Activated naive CD4-positive, alpha-beta T cell treated with anti-CD3 and anti-CD28 coated beads, Interleukin-2, amount 10 ng/mL, durations not matched to agents 7 days and 5 days (primary cell): ENCODE results near the gene HERC2.
"Not testable (repeated sequence)": the region's sequence is repeated elsewhere in the genome, so short reads cannot be mapped to it uniquely, and the experiment has no call there.

ENCODE experiments used
- CTCF ChIA-PET: fragments of 350-600 bp; sonication (Branson Sonifier 250); formaldehyde crosslinking; loops from one replicate; lab custom pipeline; 2021; ENCODE audit warnings: antibody characterized with exemption; lab: Charles Lee
- DNase-seq: peaks from one replicate; pipeline ENCODE4 v3.0.0-alpha.2; 2020
- H3K27ac Mint-ChIP-seq: one replicate; pipeline ENCODE4 v1.8.0; 2021; ENCODE audit warnings: mild to moderate bottlenecking, moderate library complexity, mixed read lengths
- H3K27me3 Mint-ChIP-seq: one replicate; pipeline ENCODE4 v1.8.0; 2021; ENCODE audit warnings: mild to moderate bottlenecking, mixed read lengths
- H3K36me3 Mint-ChIP-seq: one replicate; pipeline ENCODE4 v1.8.0; 2021; ENCODE audit warnings: mixed read lengths
- H3K4me1 Mint-ChIP-seq: one replicate; pipeline ENCODE4 v1.8.0; 2021; ENCODE audit warnings: mixed read lengths
- H3K4me3 Mint-ChIP-seq: one replicate; pipeline ENCODE4 v1.8.0; 2021; ENCODE audit warnings: mild to moderate bottlenecking, moderate library complexity, mixed read lengths
- H3K9me3 Mint-ChIP-seq: one replicate; pipeline ENCODE4 v1.8.0; 2021; ENCODE audit warnings: mixed read lengths

Gene HERC2

DNA sequence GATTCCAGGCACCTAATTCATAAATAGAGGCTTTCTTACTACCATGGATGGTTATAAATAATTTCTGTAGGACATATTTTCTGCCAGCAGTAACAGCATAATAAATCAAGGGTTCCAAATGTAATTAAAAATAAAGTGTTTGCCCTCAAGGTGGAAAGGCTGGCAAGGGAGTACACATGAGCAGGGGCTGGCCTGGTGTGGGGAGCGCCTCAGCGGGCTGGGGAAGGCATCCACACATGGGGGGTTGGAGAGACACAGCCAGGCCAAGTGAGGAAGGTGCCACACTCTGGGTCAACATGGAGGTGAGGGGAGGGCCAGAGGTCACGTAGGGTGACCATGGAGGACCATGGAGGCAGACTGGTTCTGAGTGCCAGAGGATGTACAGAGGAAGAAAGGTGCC is 157.1 kb downstream of the HERC2 start:
- CTCF ChIA-PET, result no interaction called here
- peaks cover 61% of the 10 kb centered on the region for H3K36me3 Mint-ChIP-seq

DNA sequence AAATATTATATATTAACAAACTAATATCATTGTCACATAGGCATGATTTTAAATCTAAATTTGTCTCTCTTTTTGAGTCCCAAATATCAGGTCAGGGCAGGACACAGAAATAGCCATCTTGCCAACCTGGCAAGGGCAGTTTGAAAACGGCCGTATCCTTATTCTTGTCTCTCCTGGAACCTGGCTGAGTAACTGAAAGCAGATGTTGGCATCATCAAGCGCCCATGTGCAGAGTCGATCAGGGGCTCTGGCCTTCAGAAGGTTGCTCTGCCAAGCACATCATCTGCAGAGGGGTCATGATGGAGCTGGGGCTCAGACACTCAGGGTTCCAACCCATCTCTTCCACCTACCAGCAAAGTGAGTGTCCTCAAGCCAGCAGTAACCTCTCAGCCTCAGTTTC is 167.7 kb downstream of the HERC2 start:
- no peak overlapping the region for H3K4me3 Mint-ChIP-seq
- H3K27ac Mint-ChIP-seq, result no peak overlapping the region
- CTCF ChIA-PET, result no interaction called here
- H3K9me3 Mint-ChIP-seq, result peaks cover 9% of the 10 kb centered on the region
- no peak for DNase-seq
- H3K36me3 Mint-ChIP-seq, result peaks cover 30% of the 10 kb centered on the region
- no peaks in the 10 kb centered on the region for H3K27me3 Mint-ChIP-seq
- H3K4me1 Mint-ChIP-seq, result no peaks in the 10 kb centered on the region

More for the DNA sequence above, 157.1 kb downstream of the HERC2 start:
- Mint-ChIP-seq H3K4me3 (no peak overlapping the region), H3K4me1 (peaks cover 3% of the 10 kb centered on the region), H3K9me3 (no peaks in the 10 kb centered on the region), H3K27ac (peak overlapping the region; percentile 33), H3K27me3 (no peaks in the 10 kb centered on the region)
- DNase-seq, result no peak

DNA sequence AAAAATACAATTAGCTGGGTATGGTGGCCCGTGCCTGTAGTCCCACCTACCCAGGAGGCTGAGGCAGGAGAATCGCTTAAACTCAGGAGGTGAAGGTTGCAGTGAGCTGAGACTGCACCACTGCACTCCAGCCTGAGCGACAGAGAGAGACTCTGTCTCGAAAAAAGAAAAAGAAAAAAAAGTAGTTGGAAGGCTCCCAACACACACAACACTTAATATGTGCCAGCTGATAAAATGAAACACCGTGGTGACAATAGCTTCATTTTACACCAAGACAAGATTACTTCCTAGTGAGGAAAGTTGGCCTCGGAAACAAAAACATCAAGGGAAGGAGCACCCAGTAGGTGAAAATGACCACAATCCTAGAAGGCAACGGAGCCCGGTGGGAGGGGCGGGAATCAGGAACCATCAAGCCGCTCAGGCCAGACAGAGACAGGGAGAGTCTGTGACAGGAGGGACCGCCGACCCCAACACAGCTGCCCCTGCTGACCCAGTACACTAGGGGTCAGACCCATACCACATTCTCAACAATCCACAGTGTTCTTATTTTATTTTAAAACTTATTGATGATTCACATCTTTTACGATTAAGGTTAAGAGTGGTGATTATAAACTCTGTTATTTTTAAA is 168.4 kb downstream of the HERC2 start:
- H3K9me3 Mint-ChIP-seq, result peaks cover 15% of the 10 kb centered on the region
- H3K27ac Mint-ChIP-seq, result no peak overlapping the region

DNA sequence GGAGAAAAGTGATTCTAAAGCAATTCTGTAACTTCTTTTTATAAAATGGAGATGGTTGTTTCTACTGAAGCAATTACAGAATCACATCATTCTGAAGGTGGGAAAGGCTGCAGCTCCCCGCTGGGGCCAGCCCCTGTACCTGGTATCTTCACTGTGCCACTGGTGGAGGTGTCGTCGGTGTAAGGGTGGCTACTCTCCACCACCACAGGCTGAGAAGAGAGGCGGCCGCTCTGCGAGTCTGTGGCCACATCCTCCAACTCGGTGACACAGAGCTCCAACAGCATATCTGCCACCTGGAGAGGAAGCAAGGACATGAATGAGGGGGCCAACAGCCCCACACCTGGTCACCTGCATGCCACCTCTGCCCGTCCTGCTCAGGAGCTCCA is 169.4 kb downstream of the HERC2 start:
- H3K27me3 Mint-ChIP-seq, H3K4me1 Mint-ChIP-seq, H3K4me3 Mint-ChIP-seq, CTCF ChIA-PET, DNase-seq: not testable (repeated sequence)
- Mint-ChIP-seq H3K9me3 (peaks cover 18% of the 10 kb centered on the region), H3K36me3 (peaks cover 40% of the 10 kb centered on the region), H3K27ac (peak overlapping the region; percentile 42)

More for the DNA sequence above, 168.4 kb downstream of the HERC2 start:
- H3K4me1 Mint-ChIP-seq, result no peaks in the 10 kb centered on the region
- DNase-seq, result no peak
- no peak overlapping the region for H3K4me3 Mint-ChIP-seq
- peaks cover 34% of the 10 kb centered on the region for H3K36me3 Mint-ChIP-seq
- H3K27me3 Mint-ChIP-seq, result no peaks in the 10 kb centered on the region
- CTCF ChIA-PET, result no interaction called here

DNA sequence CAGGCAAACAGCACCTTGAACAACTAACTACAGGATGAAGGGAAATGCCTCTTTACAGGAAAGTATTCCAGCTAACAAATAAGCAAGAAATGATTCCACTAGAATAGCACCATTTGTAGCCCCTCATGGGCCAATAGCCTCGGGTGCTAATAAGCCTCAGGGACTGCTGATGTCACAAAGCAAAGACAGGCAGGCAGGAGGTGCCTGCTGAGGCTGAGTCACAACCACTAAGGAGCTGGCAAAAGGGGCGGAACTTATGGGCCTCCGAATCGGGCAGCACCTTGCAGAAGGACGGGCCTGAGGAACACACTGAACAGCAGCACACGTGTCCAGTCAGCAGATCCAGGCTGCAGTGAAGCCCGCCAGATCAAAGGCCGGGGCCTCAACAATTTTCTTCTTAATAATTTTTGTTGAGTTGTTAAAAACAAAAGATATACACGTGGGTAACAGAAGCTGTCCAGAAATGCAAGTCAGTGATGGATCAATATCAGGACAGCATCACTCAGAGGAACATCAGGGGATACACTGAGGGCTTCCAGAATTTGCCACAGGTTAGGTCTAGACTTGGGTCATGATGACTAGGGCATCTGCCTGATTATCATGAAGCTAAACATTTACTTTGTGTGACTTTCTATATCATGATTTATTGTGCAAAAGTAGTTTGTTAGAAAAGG is 170.0 kb downstream of the HERC2 start:
- Mint-ChIP-seq H3K9me3 (peaks cover 18% of the 10 kb centered on the region), H3K36me3 (peaks cover 38% of the 10 kb centered on the region)
- CTCF ChIA-PET, H3K27me3 Mint-ChIP-seq, H3K4me3 Mint-ChIP-seq, H3K4me1 Mint-ChIP-seq, H3K27ac Mint-ChIP-seq, DNase-seq: not testable (repeated sequence)

DNA sequence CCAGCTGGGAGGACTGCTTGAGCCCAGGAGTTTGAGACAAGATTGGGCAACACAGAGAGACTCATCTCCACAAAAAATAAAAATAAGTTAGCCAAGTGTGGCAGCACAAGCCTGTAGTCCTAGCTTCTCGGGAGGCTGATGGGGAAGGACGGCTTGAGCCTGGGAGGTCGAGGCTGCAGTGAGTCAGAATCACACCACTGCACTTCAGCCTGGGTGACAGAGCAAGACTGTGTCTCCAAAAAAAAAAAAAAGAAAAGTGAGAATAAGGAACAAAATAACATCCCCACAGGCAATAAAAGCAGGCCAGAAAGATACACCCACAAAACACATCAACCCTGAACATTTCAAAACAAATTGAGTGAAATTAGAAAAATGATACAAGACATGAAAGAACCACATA is 174.2 kb downstream of the HERC2 start:
- H3K4me1 Mint-ChIP-seq, result peaks cover 6% of the 10 kb centered on the region
- peaks cover 15% of the 10 kb centered on the region for H3K9me3 Mint-ChIP-seq
- no peak overlapping the region for H3K27ac Mint-ChIP-seq
- H3K27me3 Mint-ChIP-seq, result no peaks in the 10 kb centered on the region
- CTCF ChIA-PET, result no interaction called here
- H3K4me3 Mint-ChIP-seq, result no peak overlapping the region
- peaks cover 58% of the 10 kb centered on the region for H3K36me3 Mint-ChIP-seq
- no peak for DNase-seq

DNA sequence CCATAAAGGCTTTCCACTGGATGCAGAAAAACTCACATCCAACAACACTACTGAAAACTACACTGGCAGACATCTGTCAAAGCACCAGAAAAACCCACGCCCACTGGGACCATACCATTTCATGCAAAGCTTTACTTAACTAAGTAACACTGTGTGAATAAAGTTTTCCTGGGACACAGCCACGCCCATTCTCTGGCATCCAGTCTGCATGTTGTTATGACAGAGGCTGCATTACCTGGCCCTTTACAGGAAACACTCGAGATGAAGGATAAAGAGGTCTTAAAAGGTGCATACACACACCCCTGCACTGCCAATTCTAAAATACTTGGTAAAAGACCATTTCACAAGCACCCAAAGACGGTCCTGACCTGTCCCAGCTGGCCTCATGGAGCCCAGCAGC is 176.6 kb downstream of the HERC2 start:
- DNase-seq, H3K27me3 Mint-ChIP-seq, H3K27ac Mint-ChIP-seq, H3K4me3 Mint-ChIP-seq, H3K4me1 Mint-ChIP-seq, CTCF ChIA-PET: not testable (repeated sequence)
- peaks cover 15% of the 10 kb centered on the region for H3K9me3 Mint-ChIP-seq
- H3K36me3 Mint-ChIP-seq, result peaks cover 52% of the 10 kb centered on the region

DNA sequence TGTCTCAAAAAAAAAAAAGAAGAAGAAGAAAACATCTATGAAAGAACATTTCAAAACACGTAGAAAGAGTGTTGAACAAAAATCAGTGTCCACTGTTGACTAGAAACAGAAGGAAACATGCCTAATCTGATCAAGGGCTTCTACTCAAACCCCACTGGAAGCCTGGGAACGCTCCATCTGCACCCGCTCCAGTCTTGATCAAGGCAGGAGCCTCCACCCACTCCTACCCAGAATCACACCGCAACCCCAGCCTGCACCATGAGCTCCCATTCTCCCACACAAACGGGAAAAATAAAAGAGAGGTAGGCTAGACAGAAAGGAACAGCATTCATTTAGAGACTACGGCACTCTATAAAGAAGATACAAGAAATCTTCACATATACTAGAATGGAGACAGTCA is 181.9 kb downstream of the HERC2 start:
- Mint-ChIP-seq H3K4me1 (peaks cover 34% of the 10 kb centered on the region), H3K27me3 (no peaks in the 10 kb centered on the region), H3K4me3 (no peak overlapping the region), H3K36me3 (peaks cover 60% of the 10 kb centered on the region), H3K27ac (no peak overlapping the region), H3K9me3 (no peaks in the 10 kb centered on the region)
- CTCF ChIA-PET, result no interaction called here
- no peak for DNase-seq

DNA sequence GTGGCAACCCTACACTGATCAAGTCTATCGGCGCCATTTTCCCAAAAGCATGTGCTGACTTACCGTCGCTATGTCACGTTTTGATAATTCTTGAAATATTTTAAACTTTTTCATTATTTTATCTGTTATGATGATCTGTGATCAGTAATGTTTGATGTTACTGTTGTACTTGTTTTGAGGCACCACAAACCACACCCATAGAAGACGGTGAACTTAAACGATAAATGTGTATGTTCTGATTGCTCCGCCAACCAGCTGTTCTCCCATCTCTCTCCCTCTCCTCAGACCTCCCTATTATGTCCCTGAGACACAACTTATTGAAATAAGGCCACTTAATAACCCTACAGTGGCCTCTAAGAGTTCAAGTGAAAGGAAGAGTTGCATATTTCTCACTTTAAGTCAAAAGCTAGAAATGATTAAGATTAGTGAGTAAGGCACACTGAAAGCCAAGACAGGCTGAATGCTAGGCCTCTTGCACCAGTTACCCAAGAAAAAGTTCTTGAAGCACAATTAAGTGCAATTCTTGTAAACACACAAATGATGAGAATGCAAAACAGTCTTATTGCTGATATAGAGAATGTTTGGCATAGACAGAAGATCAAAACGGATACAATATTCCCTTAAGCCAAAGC is 184.5 kb downstream of the HERC2 start:
- CTCF ChIA-PET, result interaction anchor here (1.4 kb wide), 1 partner anchor 12 kb away, joined by 4 read pairs; no protein-coding TSS in a partner anchor
- H3K9me3 Mint-ChIP-seq, DNase-seq, H3K27me3 Mint-ChIP-seq, H3K4me3 Mint-ChIP-seq: not testable (repeated sequence)
- Mint-ChIP-seq H3K4me1 (peaks cover 53% of the 10 kb centered on the region), H3K36me3 (peaks cover 63% of the 10 kb centered on the region), H3K27ac (peak overlapping the region; percentile 67)

DNA sequence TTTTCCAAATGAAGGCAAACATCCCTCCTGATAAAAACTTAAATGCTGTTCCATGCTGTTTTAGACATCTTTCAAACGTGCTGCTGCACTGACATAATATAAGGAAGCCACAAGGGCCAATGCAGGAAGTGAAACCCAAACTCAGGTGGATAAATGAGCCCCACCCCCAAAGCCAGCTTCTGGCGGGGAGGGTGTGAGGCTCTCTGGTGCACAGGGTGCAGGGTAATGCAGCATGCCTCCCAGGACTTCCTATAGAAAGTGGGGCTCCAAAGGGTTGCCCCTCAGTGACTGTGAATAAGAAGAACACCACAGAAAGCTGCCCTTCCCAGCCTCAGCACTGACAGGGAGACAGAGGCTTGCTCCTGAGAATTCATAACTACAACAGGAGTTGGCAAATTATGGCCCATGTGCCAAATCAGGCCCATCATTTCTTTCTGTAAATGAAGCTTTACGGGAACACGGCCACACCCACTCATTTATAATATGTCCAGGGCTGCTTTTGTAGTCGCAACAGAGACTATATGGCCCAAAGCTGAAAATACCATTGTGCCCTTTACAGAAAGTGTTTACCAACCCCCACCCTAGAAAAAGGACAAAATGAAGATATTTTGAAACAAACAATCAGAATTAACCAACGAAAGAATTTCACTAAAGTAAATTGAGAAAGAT is 185.6 kb downstream of the HERC2 start:
- peak overlapping the region; percentile 81 for H3K27ac Mint-ChIP-seq
- peak; percentile 62 for DNase-seq
- H3K9me3 Mint-ChIP-seq, H3K27me3 Mint-ChIP-seq, H3K4me3 Mint-ChIP-seq: not testable (repeated sequence)
- peaks cover 57% of the 10 kb centered on the region for H3K36me3 Mint-ChIP-seq
- peaks cover 53% of the 10 kb centered on the region for H3K4me1 Mint-ChIP-seq
- CTCF ChIA-PET, result interaction anchor here (0.6 to 1.0 kb wide), 2 partner anchors 10 to 812 kb away, joined by 3 read pairs; no protein-coding TSS in a partner anchor

DNA sequence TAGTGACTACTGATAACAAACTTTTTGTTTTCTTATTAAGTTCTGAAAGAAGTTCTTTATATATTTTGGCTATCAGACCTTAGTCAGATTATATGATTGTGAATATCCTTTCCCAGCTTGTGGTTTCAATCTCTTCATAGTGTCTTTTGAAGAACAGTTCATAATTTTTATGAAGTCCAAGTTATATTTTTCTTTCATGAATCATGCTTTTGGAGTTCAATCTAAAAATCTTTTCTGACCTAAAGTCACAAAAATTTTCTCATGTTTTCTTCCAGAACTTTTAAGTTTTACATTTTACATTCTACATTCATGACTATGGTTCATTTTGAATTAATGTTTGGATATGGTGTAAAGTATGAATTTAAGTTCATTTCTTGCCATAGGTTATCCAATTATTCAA is 188.7 kb downstream of the HERC2 start:
- Mint-ChIP-seq H3K27ac (no peak overlapping the region), H3K9me3 (no peaks in the 10 kb centered on the region), H3K27me3 (no peaks in the 10 kb centered on the region), H3K4me1 (peaks cover 50% of the 10 kb centered on the region), H3K4me3 (no peak overlapping the region), H3K36me3 (peaks cover 44% of the 10 kb centered on the region)
- DNase-seq, result no peak
- CTCF ChIA-PET, result no interaction called here

DNA sequence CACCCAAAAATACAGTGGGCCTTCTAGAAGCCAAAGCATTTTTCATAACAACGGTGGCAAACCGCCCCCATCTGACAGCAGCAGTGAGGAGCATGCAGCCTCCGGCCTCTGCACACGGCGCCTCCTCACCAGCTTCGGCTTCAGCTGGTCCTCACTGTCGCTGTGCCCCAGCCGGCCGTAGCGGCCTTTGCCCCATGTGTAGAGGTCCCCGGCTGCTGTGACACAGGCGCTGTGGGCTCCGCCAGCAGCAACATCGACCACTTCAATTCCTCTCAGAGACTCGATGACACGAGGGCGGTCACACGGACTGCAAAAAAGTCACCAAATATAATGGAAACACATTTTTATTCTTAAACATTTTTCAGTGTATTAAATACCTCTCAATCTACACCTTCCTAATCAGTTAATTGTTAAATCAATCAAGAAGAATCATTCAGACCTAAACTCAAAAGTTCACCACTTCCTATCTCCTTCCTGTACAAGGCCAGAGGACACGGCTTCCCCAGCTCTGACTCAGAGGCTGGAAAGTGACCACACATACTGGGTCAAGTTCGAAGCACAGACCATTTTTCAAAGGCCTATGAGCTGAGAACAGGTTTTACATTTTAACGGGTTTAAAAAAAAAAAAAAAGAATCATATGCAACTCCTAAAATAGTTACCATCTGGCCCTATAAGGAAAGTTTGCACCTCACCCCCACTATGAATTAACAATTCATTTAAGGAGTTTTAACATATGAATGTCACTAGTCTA is 189.3 kb downstream of the HERC2 start:
- Mint-ChIP-seq H3K4me3 (no peak overlapping the region), H3K4me1 (peaks cover 45% of the 10 kb centered on the region), H3K36me3 (peaks cover 43% of the 10 kb centered on the region), H3K27me3 (no peaks in the 10 kb centered on the region), H3K9me3 (no peaks in the 10 kb centered on the region), H3K27ac (no peak overlapping the region)
- no peak for DNase-seq
- CTCF ChIA-PET, result no interaction called here

DNA sequence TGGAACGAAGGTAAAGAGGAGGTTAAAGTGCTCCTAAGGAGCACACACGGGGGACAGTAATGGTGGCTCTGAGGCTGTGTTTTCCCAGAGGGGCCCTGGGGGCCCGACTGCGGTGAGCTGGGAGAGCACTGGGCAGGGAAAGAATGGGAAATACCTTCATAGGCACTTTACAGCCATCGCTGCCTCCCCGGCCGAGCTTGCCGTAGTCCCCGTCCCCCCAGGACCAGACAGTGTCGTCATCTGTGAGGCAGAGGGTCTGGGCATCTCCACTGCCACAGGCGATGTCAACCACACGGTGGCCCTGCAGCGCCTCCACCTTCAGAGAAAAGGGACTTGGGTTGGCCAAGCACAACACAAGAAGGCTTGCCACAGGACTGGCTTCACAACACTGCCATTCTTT is 190.0 kb downstream of the HERC2 start:
- Mint-ChIP-seq H3K9me3 (no peaks in the 10 kb centered on the region), H3K4me1 (peaks cover 38% of the 10 kb centered on the region), H3K27ac (no peak overlapping the region), H3K27me3 (no peaks in the 10 kb centered on the region), H3K4me3 (no peak overlapping the region), H3K36me3 (peaks cover 37% of the 10 kb centered on the region)
- DNase-seq, result no peak
- CTCF ChIA-PET, result no interaction called here

DNA sequence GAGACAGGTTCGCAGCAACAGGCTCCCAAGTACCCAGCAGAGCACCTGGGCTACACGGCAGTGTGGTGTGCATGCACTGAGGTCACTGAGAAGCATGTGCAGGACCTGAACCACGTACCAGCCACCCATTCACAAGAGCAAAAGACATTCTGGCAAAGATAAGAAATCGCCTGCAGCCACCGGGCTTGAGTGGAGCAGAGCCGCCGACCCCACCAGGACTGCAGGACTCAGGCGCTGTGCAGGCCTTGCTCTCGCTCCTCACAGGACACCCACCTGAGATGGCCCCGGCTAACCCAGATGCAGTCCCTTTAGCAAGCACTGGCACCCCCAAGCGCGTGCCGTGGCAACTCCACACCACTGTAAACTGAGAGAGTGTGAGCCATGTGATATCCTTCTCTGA is 190.6 kb downstream of the HERC2 start:
- Mint-ChIP-seq H3K27me3 (no peaks in the 10 kb centered on the region), H3K4me1 (peaks cover 32% of the 10 kb centered on the region), H3K4me3 (no peak overlapping the region), H3K36me3 (peaks cover 31% of the 10 kb centered on the region), H3K27ac (peak overlapping the region; percentile 14), H3K9me3 (no peaks in the 10 kb centered on the region)
- no peak for DNase-seq
- CTCF ChIA-PET, result no interaction called here
